ENCODE data around the gene DSCAML1.

- TF ChIP-seq CTCF (IDR thresholded peaks at IDR 0.05) (no peak), POLR2A (IDR thresholded peaks at IDR 0.05) (no peak)
Observed at GRCh38 chr11:117688255-117688797, 108.7 kb downstream of the DSCAML1 start.

Data from uterus (tissue), 2 donors.